EH (cell line): ENCODE data around the gene AMIGO2.

Source experiments
- DNase-seq: peaks from one replicate; pipeline ENCODE4 v3.0.0-alpha.2; 2015; ENCODE audit warnings: low read depth

AMIGO2 gene

GRCh38 chr12:47033789-47034555 lies 45.8 kb downstream of the AMIGO2 start:
- DNase-seq = peak; percentile 77

GRCh38 chr12:47033081-47033480 lies 46.7 kb downstream of the AMIGO2 start:
- DNase-seq = peak; percentile 28

GRCh38 chr12:47032644-47033043 lies 47.1 kb downstream of the AMIGO2 start:
- peak; percentile 76 for DNase-seq

DNA sequence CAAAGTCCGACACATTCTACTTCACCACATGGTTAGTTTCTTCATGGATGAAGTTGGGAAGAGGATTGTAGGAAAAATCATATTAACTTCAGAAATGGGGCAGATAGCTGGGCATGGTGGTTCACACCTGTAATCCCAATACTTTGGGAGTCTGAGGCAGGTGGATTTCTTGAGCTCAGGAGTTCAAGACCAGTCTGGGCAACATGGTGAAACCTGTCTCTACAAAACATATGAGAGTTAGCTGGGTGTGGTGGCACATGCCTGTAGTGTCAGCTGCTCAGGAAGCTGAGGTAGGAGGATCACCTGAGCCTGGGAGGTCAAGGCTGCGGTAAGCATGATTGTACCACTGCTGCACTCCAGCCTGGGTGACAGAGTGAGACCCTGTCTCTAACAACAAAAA lies 49.9 kb downstream of the AMIGO2 start:
- no peak for DNase-seq

DNA sequence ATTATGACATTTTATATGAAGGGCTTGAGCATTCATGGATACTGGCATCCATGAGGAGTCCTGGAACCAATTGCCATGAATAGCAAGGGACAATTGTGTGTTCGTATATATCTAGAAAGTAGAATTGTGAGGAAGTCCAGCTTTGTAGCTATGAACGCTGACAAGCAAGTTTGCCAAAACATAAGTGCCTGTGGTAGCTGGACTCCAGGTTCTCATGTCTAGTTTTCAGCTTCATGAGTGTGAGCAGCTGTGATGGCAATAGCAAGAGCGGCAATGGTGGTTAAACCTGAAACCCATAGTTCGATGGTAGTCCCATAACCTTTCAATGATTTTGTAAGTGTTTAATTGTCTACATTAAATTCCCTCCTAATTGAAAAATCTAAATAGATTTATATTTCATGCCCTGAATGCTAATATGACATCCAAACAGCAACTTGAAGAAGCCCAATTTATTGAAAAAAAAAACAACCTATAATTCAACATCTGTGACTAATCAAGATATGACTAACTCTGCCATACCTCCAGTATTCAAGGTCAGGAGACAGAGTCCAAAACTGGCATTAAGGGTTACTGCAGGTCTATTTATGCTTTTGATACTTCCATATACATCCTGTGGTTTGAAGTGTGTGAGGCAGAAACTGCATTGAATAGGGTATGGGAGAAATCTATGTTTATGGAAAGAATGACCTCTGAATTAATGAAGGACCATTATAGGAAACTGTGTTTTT lies 50.6 kb downstream of the AMIGO2 start:
- DNase-seq = peak; percentile 14

DNA sequence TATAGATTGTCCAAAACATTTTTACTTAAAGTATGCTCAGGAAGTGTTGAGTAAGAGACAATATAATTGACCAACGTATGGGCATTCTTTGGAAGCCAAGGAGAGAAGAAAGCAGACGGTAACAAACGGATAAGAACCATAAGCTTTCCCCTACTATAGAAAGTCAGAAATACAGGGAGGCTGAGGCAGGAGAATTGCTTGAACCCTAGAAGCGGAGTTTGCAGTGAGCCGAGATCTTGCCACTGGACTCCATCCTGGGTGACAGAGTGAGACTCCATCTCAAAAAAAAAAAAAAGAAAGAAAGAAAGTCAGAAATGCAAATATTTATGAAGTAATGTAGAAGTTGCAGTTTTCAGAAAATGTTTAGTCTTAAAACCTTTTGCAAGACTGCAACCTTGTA lies 51.6 kb downstream of the AMIGO2 start:
- no peak for DNase-seq
